GM12878 (cell line): Measurements from ENCODE around the gene GSX1. TPM values are rescaled to one million over a fixed set of nuclear protein-coding genes. Genes with fewer than 3 reads are reported as not detected.

ENCODE experiments used
- ATAC-seq: fragments of 200-7000 bp; cut with Tn5 transposase; 3 replicates; pipeline ENCODE4 v1.9.1; 2020; ENCODE audit warnings: mild to moderate bottlenecking, moderate library complexity
- BruUV-seq: library from RNA; stranded (reverse); fragments of 400-500 nt; replicated peaks from 2 replicates; lab custom pipeline; 2021; lab: Mats Ljungman, UMichigan
- CTCF ChIA-PET: fragments of 300-600 bp; sonication (Branson Sonifier 250); formaldehyde crosslinking; extraction: SDS; loops from one replicate; lab custom pipeline; 2021; ENCODE audit warnings: inconsistent platforms; lab: Yijun Ruan, JAX
- POLR2A ChIA-PET: fragments of 350-600 bp; formaldehyde crosslinking; extraction: SDS; loops from one replicate; lab custom pipeline; 2021; ENCODE audit warnings: inconsistent platforms; lab: Charles Lee
- RAD21 ChIA-PET: fragments of 300-600 bp; sonication (Branson Sonifier 250); formaldehyde crosslinking; loops from one replicate; lab custom pipeline; 2023; ENCODE audit warnings: antibody characterized with exemption; ENCODE audit not compliant: unreplicated experiment; lab: Charles Lee
- SMC1A ChIA-PET: fragments of 300-600 bp; sonication (Branson Sonifier 250); formaldehyde crosslinking; loops from one replicate; lab custom pipeline; 2023; ENCODE audit not compliant: unreplicated experiment, uncharacterized antibody; lab: Charles Lee
- DNase-seq: peaks from one replicate; pipeline ENCODE4 v3.0.0-alpha.2; 2011; ENCODE audit warnings: low read depth, low spot score
- FAIRE-seq: peaks from 3 replicates; lab custom pipeline; 2011; peaks lifted over from hg19 to GRCh38; lab: Jason Lieb, UNC
- H2AFZ ChIP-seq: 2 replicates; pipeline ENCODE4 v1.6.0; 2011; ENCODE audit warnings: low read depth, low read length, control low read depth; ENCODE audit not compliant: control insufficient read depth
- H3K27ac ChIP-seq: 2 replicates; pipeline ENCODE4 v1.5.1; 2011; ENCODE audit warnings: control low read depth; ENCODE audit not compliant: control insufficient read depth, insufficient read depth
- H3K27me3 ChIP-seq, 2 experiments: replicated peaks in 1 of 2; 2 replicates each; pipeline versions ENCODE4 v1.6.0 to v1.6.1; 2011; ENCODE audit warnings: low read length in 1 of 2; ENCODE audit not compliant: control insufficient read depth in 2 of 2, insufficient read depth in 2 of 2
- H3K36me3 ChIP-seq, 2 experiments: 2 replicates each; pipeline ENCODE4 v1.5.1; 2011; ENCODE audit warnings: low read length in 1 of 2; ENCODE audit not compliant: control insufficient read depth in 2 of 2, insufficient read depth in 2 of 2
- H3K4me1 ChIP-seq: 2 replicates; pipeline ENCODE4 v1.6.1; 2011; ENCODE audit warnings: mild to moderate bottlenecking, low read length, moderate library complexity, mixed read lengths; ENCODE audit not compliant: control insufficient read depth, insufficient read depth
- H3K4me2 ChIP-seq: 2 replicates; pipeline ENCODE4 v1.6.0; 2011; ENCODE audit warnings: control low read depth; ENCODE audit not compliant: control insufficient read depth, insufficient read depth
- H3K4me3 ChIP-seq: fragments of 200-600 bp; sonication (generic); 2 replicates; pipeline ENCODE4 v1.5.1; 2016
- H3K79me2 ChIP-seq: 2 replicates; pipeline ENCODE4 v1.6.0; 2011; ENCODE audit warnings: low read length; ENCODE audit not compliant: control insufficient read depth, insufficient read depth
- H3K9ac ChIP-seq: 2 replicates; pipeline ENCODE4 v1.8.0; 2011; ENCODE audit warnings: low read length, control low read depth, mixed read lengths; ENCODE audit not compliant: control insufficient read depth, insufficient read depth
- H3K9me3 ChIP-seq: replicated peaks from 3 replicates; pipeline ENCODE4 v1.5.1; 2011; ENCODE audit warnings: mild to moderate bottlenecking, low read length; ENCODE audit not compliant: control insufficient read depth, insufficient read depth
- H4K20me1 ChIP-seq: 2 replicates; pipeline ENCODE4 v1.6.0; 2011; ENCODE audit not compliant: control insufficient read depth, insufficient read depth
- BHLHE40 ChIP-seq, 2 experiments: fragments of 450-650 bp in 1 of 2; IDR thresholded peaks; 2 replicates each; pipeline ENCODE4 v1.6.1; 2011 to 2017; ENCODE audit warnings: low read depth in 2 of 2, borderline replicate concordance in 1 of 2, improper control_type of control experiment in 1 of 2, low read length in 1 of 2, mild to moderate bottlenecking in 1 of 2
- ETV6 ChIP-seq, 2 experiments: fragments of 450-650 bp in 1 of 2; IDR thresholded peaks in 1 of 2; conservative IDR thresholded peaks in 1 of 2; 2 replicates each; pipeline ENCODE4 v1.6.1; 2014; ENCODE audit warnings: antibody characterized with exemption in 1 of 2, borderline replicate concordance in 1 of 2, low read depth in 1 of 2, mild to moderate bottlenecking in 1 of 2, moderate library complexity in 1 of 2
- FOS ChIP-seq: IDR thresholded peaks from 3 replicates; pipeline ENCODE4 v1.6.1; 2011; ENCODE audit warnings: borderline replicate concordance; ENCODE audit not compliant: insufficient read length; ENCODE audit errors: extremely low read depth
- HDGF ChIP-seq: fragments of 450-650 bp; IDR thresholded peaks from 2 replicates; pipeline ENCODE4 v1.6.1; 2016; ENCODE audit warnings: antibody characterized with exemption
- PBX3 ChIP-seq: IDR thresholded peaks from 2 replicates; pipeline ENCODE4 v1.6.1; 2011; ENCODE audit warnings: mild to moderate bottlenecking, low read depth, low read length, moderate library complexity; ENCODE audit not compliant: insufficient replicate concordance
- POLR2AphosphoS2 ChIP-seq: IDR thresholded peaks from 2 replicates; pipeline ENCODE4 v1.6.1; 2011; ENCODE audit warnings: low read depth, mild to moderate bottlenecking, low read length, improper control_type of control experiment, moderate library complexity
- SREBF1 ChIP-seq: IDR thresholded peaks from 2 replicates; pipeline ENCODE4 v1.6.1; 2012; ENCODE audit warnings: mild to moderate bottlenecking, low read length
- STAT1 ChIP-seq: fragments of 450-650 bp; conservative IDR thresholded peaks from 2 replicates; pipeline ENCODE4 v1.6.1; 2014; ENCODE audit warnings: antibody characterized with exemption, mild to moderate bottlenecking
- ZNF384 ChIP-seq: IDR thresholded peaks from 2 replicates; pipeline ENCODE4 v1.6.1; 2012; ENCODE audit warnings: low read depth, mild to moderate bottlenecking, low read length, improper control_type of control experiment, borderline replicate concordance
- WGBS: methylation state at CpG from one replicate; pipeline ENCODE4 v1.1.6; 2016; ENCODE audit warnings: low lambda C conversion rate; ENCODE audit not compliant: insufficient replicate concordance, insufficient coverage; ENCODE audit errors: missing lambda C conversion rate; 5-methylcytosine and 5-hydroxymethylcytosine counted together
- in situ Hi-C: fragments of 300-500 bp; cut with MboI; formaldehyde crosslinking; loops from 9 replicates; pipeline ENCODE4 v1.14.3; 2018; ENCODE audit warnings: mixed read lengths
- intact Hi-C: fragments of 100-400 bp; cut with micrococcal nuclease; formaldehyde crosslinking; loops from one replicate; pipeline ENCODE4 v1.14.2; 2022; ENCODE audit not compliant: unreplicated experiment
- polyA plus RNA-seq, 11 experiments: library from polyadenylated mRNA; depleted of rRNA in 4 of 11; unstranded in 6 of 11; stranded (reverse) in 5 of 11; fragments of >200 nt; fragmentation: Nextera tagmentation in 4 of 11; fragmentation: Illumina TruSeq in 1 of 11; extraction: Ambion mirVana in 4 of 11; extraction: Trizol in 1 of 11; gene quantifications; 1 replicate in 1 of 11; 2 replicates in 10 of 11; pipeline versions ENCODE4 v1.2.1 to v1.2.3, GENCODE V29; 2011 to 2016; ENCODE audit warnings: inconsistent platforms in 2 of 11, missing spikeins in 2 of 11, low read depth in 1 of 11
- total RNA-seq, 4 experiments: library from RNA; depleted of rRNA in 3 of 4; stranded (reverse); fragments of >200 nt in 3 of 4; fragmentation: Illumina TruSeq in 1 of 4; extraction: Trizol in 1 of 4; gene quantifications; 2 replicates each; pipeline versions ENCODE4 v1.2.1 to v1.2.3, GENCODE V29; 2013 to 2021

Gene GSX1
- total and polyA plus RNA-seq, 10 of the 15 experiments (the other 5 are each of a cell fraction or from before 2014, with no cell fraction given), result not detected

GRCh38 chr13:27788271-27788670 lies 4.0 kb upstream of the GSX1 start:
- WGBS, result 0% methylated on average over 1 of the region's 1 CpG
- POLR2A ChIA-PET, result no interaction called here
- in situ Hi-C loops (no loop called here), intact Hi-C loops (no loop called here)
- Histone ChIP-seq H3K27ac (no peak overlapping the region), H3K79me2 (no peaks in the 10 kb centered on the region), H4K20me1 (no peaks in the 10 kb centered on the region), H3K9ac (no peak overlapping the region), H3K9me3 (no peaks in the 10 kb centered on the region; the same call in 2 of the 3 replicates), H3K4me2 (no peak overlapping the region), H3K36me3 (no peaks in the 10 kb centered on the region), H3K4me1 (no peaks in the 10 kb centered on the region), H3K4me3 (no peak overlapping the region), H3K27me3 (peaks cover 11 to 22% of the 10 kb centered on the region in 2 experiments; a peak in 3 of 4 replicates), H2AFZ (no peak overlapping the region)
- TF ChIP-seq BHLHE40 (IDR thresholded peaks at IDR 0.05; ENCODE audit: borderline replicate concordance in 1 of 2, low read depth in 2 of 2, low read length in 1 of 2) (no peak), POLR2AphosphoS2 (no peak), STAT1 (no peak), SREBF1 (no peak), ETV6 (conservative IDR thresholded peaks at IDR 0.05 in 1 of 2, IDR thresholded peaks at IDR 0.05 in 1 of 2; ENCODE audit: borderline replicate concordance in 1 of 2, low read depth in 1 of 2) (no peak), ZNF384 (no peak), FOS (no peak), PBX3 (no peak), HDGF (no peak)
- no TSS peak for BruUV-seq
- FAIRE-seq (no peak), DNase-seq (no peak), ATAC-seq (no peak)
- RAD21 ChIA-PET, result no interaction called here
- SMC1A ChIA-PET, result interaction anchor here (0.5 to 1.4 kb wide), 2 partner anchors 12 to 426 kb away, joined by 3 to 4 read pairs; no protein-coding TSS in a partner anchor
- CTCF ChIA-PET, result no interaction called here
